Thoracic aorta (tissue), 2 donors: ENCODE measurements around the gene FRS2. TPM values are rescaled to one million over a fixed set of nuclear protein-coding genes. Genes with fewer than 3 reads are reported as not detected.
"Not testable (repeated sequence)": the region's sequence is repeated elsewhere in the genome, so short reads cannot be mapped to it uniquely, and the experiment has no call there.

ENCODE experiments used
- ATAC-seq: fragments of 150-250 bp; one replicate; pipeline ENCODE4 v1.8.0; 2017; ENCODE audit warnings: low read depth; ENCODE audit not compliant: insufficient number of reproducible peaks, low FRiP score
- DNase-seq: peaks from one replicate; pipeline ENCODE4 v3.0.0-alpha.2; 2020; ENCODE audit warnings: low spot score
- H3K27ac ChIP-seq, 2 donors: fragments of 200-600 bp; sonication (generic); 1 replicate in 1 of 2; 2 replicates in 1 of 2; pipeline ENCODE4 v1.5.1; 2016; ENCODE audit warnings: mild to moderate bottlenecking in 2 of 2, moderate library complexity in 2 of 2
- H3K27me3 ChIP-seq: fragments of 200-600 bp; sonication (generic); replicated peaks from 2 replicates; pipeline ENCODE4 v1.6.0; 2016; ENCODE audit warnings: mild to moderate bottlenecking; ENCODE audit not compliant: insufficient read depth
- H3K36me3 ChIP-seq: fragments of 200-600 bp; sonication (generic); one replicate; pipeline ENCODE4 v1.5.1; 2016
- H3K4me1 ChIP-seq, 2 donors: fragments of 200-600 bp; sonication (generic); 1 replicate in 1 of 2; 2 replicates in 1 of 2; pipeline versions ENCODE4 v1.5.1 to v1.6.0; 2016; ENCODE audit warnings: low read depth in 2 of 2, mild to moderate bottlenecking in 1 of 2; ENCODE audit not compliant: control insufficient read depth in 1 of 2
- H3K4me3 ChIP-seq: fragments of 200-600 bp; sonication (generic); 2 replicates; pipeline ENCODE4 v1.5.1; 2016; ENCODE audit warnings: mild to moderate bottlenecking
- H3K9me3 ChIP-seq: fragments of 200-600 bp; sonication (generic); 2 replicates; pipeline ENCODE4 v1.5.1; 2016
- total RNA-seq, 2 donors: library from RNA; depleted of rRNA; stranded (reverse); fragments of >200 nt; gene quantifications; one replicate each; pipeline versions ENCODE4 v1.1.0 to v1.2.3, GENCODE V29; 2016
- TF ChIP-seq, protein P1 (sequence below): fragments of 200-600 bp; sonication (generic); IDR thresholded peaks from one replicate; pipeline ENCODE4 v1.5.1; 2019; ENCODE audit warnings: antibody characterized with exemption

The FRS2 gene
- total RNA-seq, 2 donors from 2014 or later = 29.8 to 72.3 TPM

DNA sequence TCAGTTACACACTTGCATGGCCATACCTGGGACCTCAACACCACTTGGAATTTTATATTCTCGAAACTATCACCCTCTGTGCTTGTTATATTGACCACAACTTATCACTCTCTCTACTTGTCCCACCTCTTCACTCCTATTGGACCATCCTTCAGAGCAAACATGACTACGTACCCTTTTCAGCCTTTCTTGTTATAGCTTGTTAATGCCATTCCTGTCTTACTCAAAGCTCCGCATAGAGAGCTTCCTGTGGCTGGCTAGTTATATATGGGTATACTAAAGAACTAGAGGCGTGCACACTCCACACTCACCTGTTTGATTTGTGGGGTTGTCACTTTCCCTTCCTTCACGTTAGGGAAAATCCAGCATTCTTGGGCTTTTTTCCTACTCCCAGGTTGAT lies 26.3 kb upstream of the FRS2 start:
- Histone ChIP-seq H3K4me1 (no peaks in the 10 kb centered on the region), H3K9me3 (no peaks in the 10 kb centered on the region), H3K4me3 (no peak overlapping the region), H3K27ac (no peak overlapping the region), H3K36me3 (no peaks in the 10 kb centered on the region), H3K27me3 (no peaks in the 10 kb centered on the region)
- no peak for ATAC-seq
- TF ChIP-seq, protein P1, sequence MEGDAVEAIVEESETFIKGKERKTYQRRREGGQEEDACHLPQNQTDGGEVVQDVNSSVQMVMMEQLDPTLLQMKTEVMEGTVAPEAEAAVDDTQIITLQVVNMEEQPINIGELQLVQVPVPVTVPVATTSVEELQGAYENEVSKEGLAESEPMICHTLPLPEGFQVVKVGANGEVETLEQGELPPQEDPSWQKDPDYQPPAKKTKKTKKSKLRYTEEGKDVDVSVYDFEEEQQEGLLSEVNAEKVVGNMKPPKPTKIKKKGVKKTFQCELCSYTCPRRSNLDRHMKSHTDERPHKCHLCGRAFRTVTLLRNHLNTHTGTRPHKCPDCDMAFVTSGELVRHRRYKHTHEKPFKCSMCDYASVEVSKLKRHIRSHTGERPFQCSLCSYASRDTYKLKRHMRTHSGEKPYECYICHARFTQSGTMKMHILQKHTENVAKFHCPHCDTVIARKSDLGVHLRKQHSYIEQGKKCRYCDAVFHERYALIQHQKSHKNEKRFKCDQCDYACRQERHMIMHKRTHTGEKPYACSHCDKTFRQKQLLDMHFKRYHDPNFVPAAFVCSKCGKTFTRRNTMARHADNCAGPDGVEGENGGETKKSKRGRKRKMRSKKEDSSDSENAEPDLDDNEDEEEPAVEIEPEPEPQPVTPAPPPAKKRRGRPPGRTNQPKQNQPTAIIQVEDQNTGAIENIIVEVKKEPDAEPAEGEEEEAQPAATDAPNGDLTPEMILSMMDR = no peak
- DNase-seq = no peak

DNA sequence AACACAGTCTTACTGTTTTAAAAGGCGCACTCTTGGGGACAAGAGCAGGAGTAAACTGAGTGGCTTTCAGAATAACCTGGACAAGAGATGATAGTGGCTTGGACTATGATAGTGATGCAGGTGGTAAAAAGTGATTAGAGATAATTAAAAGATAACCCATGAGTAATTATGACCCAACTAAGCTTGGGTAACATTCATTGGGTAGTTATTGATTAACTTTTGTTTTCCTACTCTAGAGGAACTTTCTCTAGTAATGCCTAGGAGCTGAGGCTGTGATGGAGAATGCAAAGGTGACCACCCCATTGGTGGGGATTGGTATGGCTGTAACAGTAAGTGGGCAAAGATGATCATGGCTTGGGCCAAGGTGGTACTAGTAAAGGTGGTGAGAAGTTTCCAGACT lies 22.3 kb upstream of the FRS2 start:
- Histone ChIP-seq H3K9me3 (no peaks in the 10 kb centered on the region), H3K36me3 (no peaks in the 10 kb centered on the region), H3K4me3 (no peak overlapping the region), H3K27ac (no peak overlapping the region), H3K27me3 (no peaks in the 10 kb centered on the region), H3K4me1 (no peaks in the 10 kb centered on the region)
- ATAC-seq = no peak
- no peak for DNase-seq
- TF ChIP-seq, protein P1 = no peak

DNA sequence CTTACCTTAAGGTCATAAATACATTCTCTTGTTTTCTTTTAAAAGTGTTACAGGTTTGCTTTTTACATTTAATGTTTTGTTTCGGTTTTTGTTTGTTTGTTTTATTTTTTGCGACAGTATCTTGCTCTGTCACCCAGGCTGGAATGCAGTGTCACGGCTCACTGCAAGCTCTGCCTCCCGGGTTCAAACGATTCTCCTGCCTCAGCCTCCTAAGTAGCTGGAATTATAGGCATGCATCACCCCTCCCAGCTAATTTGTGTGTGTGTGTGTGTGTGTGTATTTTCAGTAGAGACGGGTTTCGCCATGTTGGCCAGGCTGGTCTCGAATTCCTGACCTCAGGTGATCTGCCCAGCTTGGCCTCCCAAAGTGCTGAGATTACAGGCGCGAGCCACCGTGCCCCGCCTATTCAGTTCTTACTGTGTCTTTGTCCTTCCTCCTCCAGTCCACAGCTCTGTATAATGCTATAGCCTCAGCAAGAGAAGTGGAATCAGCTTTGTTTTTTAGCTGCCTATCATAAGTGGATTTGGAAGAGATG lies 17.5 kb upstream of the FRS2 start:
- not testable (repeated sequence) for ATAC-seq

DNA sequence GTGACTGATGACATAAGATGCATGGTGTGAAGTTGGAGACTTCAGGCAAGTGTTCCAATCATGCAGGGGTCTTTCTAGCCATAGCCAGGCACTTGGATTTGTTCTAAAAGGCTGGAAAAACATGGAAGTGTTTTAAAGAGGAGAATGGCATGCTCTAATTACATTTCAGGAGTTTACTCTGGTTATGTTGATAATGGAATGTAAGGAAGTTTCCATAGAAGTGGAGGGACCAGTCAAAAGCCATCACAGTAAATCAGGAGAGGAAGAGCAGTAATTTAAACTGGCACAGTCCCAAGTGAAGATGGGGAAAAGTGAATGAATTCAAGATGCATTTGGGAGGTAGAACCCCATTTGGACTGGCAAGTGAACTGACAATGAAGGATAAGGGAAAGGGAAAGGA lies 13.9 kb upstream of the FRS2 start:
- no peak for ATAC-seq

More for the DNA sequence above, 17.5 kb upstream of the FRS2 start:
- H3K27me3 ChIP-seq, H3K4me3 ChIP-seq, H3K4me1 ChIP-seq, H3K27ac ChIP-seq, DNase-seq, H3K9me3 ChIP-seq, H3K36me3 ChIP-seq: not testable (repeated sequence)

DNA sequence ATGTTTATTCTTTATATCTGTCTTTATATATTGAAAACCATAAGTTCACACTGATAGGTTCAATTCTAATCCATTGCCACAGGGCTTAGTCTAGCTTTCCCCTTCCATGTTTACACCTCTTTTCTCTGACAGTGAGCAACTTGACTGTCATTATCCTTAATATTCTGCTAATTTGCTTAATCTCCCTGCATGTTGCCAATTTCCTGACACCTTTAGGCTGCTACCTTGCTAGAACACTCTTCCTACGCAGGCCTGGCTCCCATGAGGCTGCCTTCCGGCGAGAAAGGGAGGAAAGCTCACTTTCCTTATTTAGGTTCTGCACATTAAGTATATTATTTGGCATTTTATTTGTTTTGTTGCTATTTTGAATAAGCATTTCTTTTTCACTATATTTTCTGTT lies 12.8 kb upstream of the FRS2 start:
- no peak for DNase-seq
- Histone ChIP-seq H3K27me3 (no peaks in the 10 kb centered on the region), H3K27ac (no peak overlapping the region), H3K4me1 (no peaks in the 10 kb centered on the region), H3K4me3 (no peak overlapping the region), H3K9me3 (no peaks in the 10 kb centered on the region), H3K36me3 (no peaks in the 10 kb centered on the region)
- TF ChIP-seq, protein P1 = no peak
- no peak for ATAC-seq

More for the DNA sequence above, 13.9 kb upstream of the FRS2 start:
- no peaks in the 10 kb centered on the region for H3K9me3 ChIP-seq
- TF ChIP-seq, protein P1 = no peak
- no peaks in the 10 kb centered on the region for H3K27me3 ChIP-seq
- H3K4me3 ChIP-seq = no peak overlapping the region
- DNase-seq = no peak
- no peaks in the 10 kb centered on the region for H3K4me1 ChIP-seq
- no peak overlapping the region for H3K27ac ChIP-seq
- H3K36me3 ChIP-seq = no peaks in the 10 kb centered on the region

DNA sequence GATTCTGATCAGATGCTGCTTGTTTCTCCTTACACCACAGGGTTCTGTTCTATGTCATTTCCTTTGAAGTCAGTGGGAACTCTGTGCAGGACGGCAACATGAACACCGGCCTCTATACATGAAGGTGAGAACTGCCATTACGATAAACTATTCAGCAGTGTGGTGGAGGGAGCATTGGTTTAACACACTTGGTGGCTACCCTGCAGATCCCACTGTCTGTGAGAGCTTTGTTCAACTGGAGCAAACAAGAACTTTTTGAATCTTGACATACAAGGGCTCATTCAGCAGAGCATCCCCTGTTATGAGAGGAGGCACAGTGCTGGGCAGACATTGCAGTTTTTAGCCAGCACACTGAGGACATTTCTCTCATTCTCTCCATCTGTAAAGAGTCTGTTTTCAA lies 10.7 kb upstream of the FRS2 start:
- ATAC-seq (no peak), DNase-seq (no peak)
- H3K27me3 ChIP-seq = no peaks in the 10 kb centered on the region
- TF ChIP-seq, protein P1 = no peak
- no peaks in the 10 kb centered on the region for H3K9me3 ChIP-seq
- H3K4me3 ChIP-seq = no peak overlapping the region
- H3K4me1 ChIP-seq = no peaks in the 10 kb centered on the region
- no peaks in the 10 kb centered on the region for H3K36me3 ChIP-seq
- no peak overlapping the region for H3K27ac ChIP-seq
